ENCODE measurements around the gene GORASP1. TPM values are rescaled to one million over a fixed set of nuclear protein-coding genes. Genes with fewer than 3 reads are reported as not detected.

GORASP1 gene
- total RNA-seq, 5 donors from 2014 or later (not counting 1 experiment from before 2014, with no cell fraction given), result 26.7 to 55.5 (median 41.5) TPM

- H3K4me1 ChIP-seq (ENCODE audit: control insufficient read depth in 1 of 2, extremely low read depth in 1 of 2, insufficient read depth in 2 of 2, low read length in 2 of 2), result peaks cover 44 to 69% of the 10 kb centered on the region in 2 experiments
- no peaks in the 10 kb centered on the region for H3K9me3 ChIP-seq
- H3K9me3 Mint-ChIP-seq, result no peaks in the 10 kb centered on the region
- peaks cover 16 to 47% of the 10 kb centered on the region in 2 donors for H3K36me3 ChIP-seq (ENCODE audit: control insufficient read depth in 2 of 2, extremely low read depth in 1 of 2, insufficient read depth in 1 of 2, low read length in 1 of 2)
- ATAC-seq (replicated peaks in 1 of 4) (peak; percentile 21 to 69 (median 64)), DNase-seq (peak in 15 of 35 experiments; percentile 23 to 71 (median 39))
- peak overlapping the region; percentile 74 to 93 (median 89) for H3K4me3 Mint-ChIP-seq
- H3K27ac ChIP-seq (ENCODE audit: low read length), result peak overlapping the region; percentile 84
- CTCF ChIA-PET, result no interaction called here
- POLR2A ChIA-PET, result interaction anchor here (0.6 to 0.8 kb wide), 3 partner anchors 29 to 77 kb away, joined by 3 to 7 read pairs (median 6); no protein-coding TSS in a partner anchor
- peaks cover 37% of the 10 kb centered on the region for H3K36me3 Mint-ChIP-seq
- WGBS (ENCODE audit: insufficient coverage), result 20% methylated on average over 5 of the region's 15 CpGs
- H3K4me3 ChIP-seq (ENCODE audit: control insufficient read depth in 1 of 2, extremely low read depth in 1 of 2, low read length in 1 of 2), result peak overlapping the region; percentile 33 to 34
- H3K27ac Mint-ChIP-seq, result peak overlapping the region; percentile 96 to 97
- no peaks in the 10 kb centered on the region for H3K27me3 Mint-ChIP-seq
- H3K4me1 Mint-ChIP-seq, result peaks cover 63 to 74% (median 69%) of the 10 kb centered on the region in 3 donors
- H3K27me3 ChIP-seq (replicated peaks in 1 of 2; ENCODE audit: control insufficient read depth in 2 of 2, extremely low read depth in 1 of 2, insufficient read depth in 2 of 2, low read length in 1 of 2), result no peaks in the 10 kb centered on the region
Observed at GRCh38 chr3:39146611-39147591, 39.5 kb upstream of the GORASP1 start.

- 83% methylated on average over 9 of the region's 11 CpGs for WGBS (ENCODE audit: insufficient coverage)
- ATAC-seq (replicated peaks in 1 of 4) (no peak), DNase-seq (no peak)
- H3K9me3 ChIP-seq, result no peaks in the 10 kb centered on the region
- peaks cover 20 to 55% of the 10 kb centered on the region in 2 donors for H3K36me3 ChIP-seq (ENCODE audit: control insufficient read depth in 2 of 2, extremely low read depth in 1 of 2, insufficient read depth in 1 of 2, low read length in 1 of 2)
- H3K27ac Mint-ChIP-seq, result peak overlapping the region; percentile 96 to 97
- no peak overlapping the region for H3K4me3 ChIP-seq (ENCODE audit: control insufficient read depth in 1 of 2, extremely low read depth in 1 of 2, low read length in 1 of 2)
- H3K4me3 Mint-ChIP-seq, result peak overlapping the region in 2 of 3 donors; percentile 21 to 89
- POLR2A ChIA-PET, result interaction anchor here in 1 of 2 donors (0.6 kb wide), 1 partner anchor 66 kb away, joined by 4 read pairs; no protein-coding TSS in a partner anchor
- no peaks in the 10 kb centered on the region for H3K9me3 Mint-ChIP-seq
- H3K27ac ChIP-seq (ENCODE audit: low read length), result no peak overlapping the region
- CTCF ChIA-PET, result no interaction called here
- H3K27me3 ChIP-seq (replicated peaks in 1 of 2; ENCODE audit: control insufficient read depth in 2 of 2, extremely low read depth in 1 of 2, insufficient read depth in 2 of 2, low read length in 1 of 2), result no peaks in the 10 kb centered on the region
- no peaks in the 10 kb centered on the region for H3K27me3 Mint-ChIP-seq
- H3K4me1 Mint-ChIP-seq, result peaks cover 63 to 73% (median 65%) of the 10 kb centered on the region in 3 donors
- peaks cover 40% of the 10 kb centered on the region for H3K36me3 Mint-ChIP-seq
- peaks cover 36 to 63% of the 10 kb centered on the region in 2 experiments for H3K4me1 ChIP-seq (ENCODE audit: control insufficient read depth in 1 of 2, extremely low read depth in 1 of 2, insufficient read depth in 2 of 2, low read length in 2 of 2)
Observed at GRCh38 chr3:39146083-39146501, 38.7 kb upstream of the GORASP1 start.

- no peaks in the 10 kb centered on the region for H3K9me3 ChIP-seq
- H3K4me1 ChIP-seq (ENCODE audit: control insufficient read depth in 1 of 2, extremely low read depth in 1 of 2, insufficient read depth in 2 of 2, low read length in 2 of 2), result peaks cover 24 to 51% of the 10 kb centered on the region in 2 experiments
- Mint-ChIP-seq H3K4me1 (peaks cover 58 to 63% (median 60%) of the 10 kb centered on the region in 3 donors), H3K27me3 (no peaks in the 10 kb centered on the region), H3K9me3 (no peaks in the 10 kb centered on the region), H3K27ac (peak overlapping the region in 1 of 2 donors; percentile 52), H3K4me3 (no peak overlapping the region), H3K36me3 (peaks cover 46% of the 10 kb centered on the region)
- ChIA-PET CTCF (interaction anchor here in 1 of 2 donors (0.8 kb wide), 1 partner anchor 11 kb away, joined by 3 read pairs; no protein-coding TSS in a partner anchor), POLR2A (interaction anchor here in 1 of 2 donors (0.8 kb wide), 1 partner anchor 13 kb away, joined by 3 read pairs; no protein-coding TSS in a partner anchor)
- no peak overlapping the region for H3K27ac ChIP-seq (ENCODE audit: low read length)
- no peak overlapping the region for H3K4me3 ChIP-seq (ENCODE audit: control insufficient read depth in 1 of 2, extremely low read depth in 1 of 2, low read length in 1 of 2)
- no peaks in the 10 kb centered on the region for H3K27me3 ChIP-seq (replicated peaks in 1 of 2; ENCODE audit: control insufficient read depth in 2 of 2, extremely low read depth in 1 of 2, insufficient read depth in 2 of 2, low read length in 1 of 2)
- H3K36me3 ChIP-seq (ENCODE audit: control insufficient read depth in 2 of 2, extremely low read depth in 1 of 2, insufficient read depth in 1 of 2, low read length in 1 of 2), result peaks cover 22 to 66% of the 10 kb centered on the region in 2 donors
- ATAC-seq (replicated peaks in 1 of 4), result no peak
- DNase-seq, result no peak
- 96% methylated on average over 9 of the region's 23 CpGs for WGBS (ENCODE audit: insufficient coverage)
Observed at GRCh38 chr3:39144748-39145380, 37.4 kb upstream of the GORASP1 start.

- H3K27ac ChIP-seq (ENCODE audit: low read length), result no peak overlapping the region
- ChIA-PET CTCF (interaction anchor here in 1 of 2 donors (1.2 kb wide), 1 partner anchor 17 kb away, joined by 6 read pairs; no protein-coding TSS in a partner anchor), POLR2A (interaction anchor here in 1 of 2 donors (0.8 kb wide), 1 partner anchor 14 kb away, joined by 3 read pairs; no protein-coding TSS in a partner anchor)
- H3K4me3 ChIP-seq (ENCODE audit: control insufficient read depth in 1 of 2, extremely low read depth in 1 of 2, low read length in 1 of 2), result no peak overlapping the region
- no peaks in the 10 kb centered on the region for H3K27me3 ChIP-seq (replicated peaks in 1 of 2; ENCODE audit: control insufficient read depth in 2 of 2, extremely low read depth in 1 of 2, insufficient read depth in 2 of 2, low read length in 1 of 2)
- Mint-ChIP-seq H3K36me3 (peaks cover 46% of the 10 kb centered on the region), H3K4me3 (no peak overlapping the region), H3K4me1 (peaks cover 52 to 58% (median 53%) of the 10 kb centered on the region in 3 donors), H3K9me3 (no peaks in the 10 kb centered on the region), H3K27ac (peak overlapping the region in 1 of 2 donors; percentile 52), H3K27me3 (no peaks in the 10 kb centered on the region)
- 95% methylated on average over 18 of the region's 20 CpGs for WGBS (ENCODE audit: insufficient coverage)
- ATAC-seq (replicated peaks in 1 of 4) (no peak), DNase-seq (no peak)
- H3K4me1 ChIP-seq (ENCODE audit: control insufficient read depth in 1 of 2, extremely low read depth in 1 of 2, insufficient read depth in 2 of 2, low read length in 2 of 2), result peaks cover 17 to 44% of the 10 kb centered on the region in 2 experiments
- peaks cover 22 to 66% of the 10 kb centered on the region in 2 donors for H3K36me3 ChIP-seq (ENCODE audit: control insufficient read depth in 2 of 2, extremely low read depth in 1 of 2, insufficient read depth in 1 of 2, low read length in 1 of 2)
- no peaks in the 10 kb centered on the region for H3K9me3 ChIP-seq
Observed at GRCh38 chr3:39144095-39144747, 36.8 kb upstream of the GORASP1 start.

- H3K9me3 ChIP-seq, result no peaks in the 10 kb centered on the region
- H3K4me3 ChIP-seq (ENCODE audit: control insufficient read depth in 1 of 2, extremely low read depth in 1 of 2, low read length in 1 of 2), result no peak overlapping the region
- no peak for DNase-seq
- H3K27me3 Mint-ChIP-seq, result no peaks in the 10 kb centered on the region
- peaks cover 10 to 35% of the 10 kb centered on the region in 2 experiments for H3K4me1 ChIP-seq (ENCODE audit: control insufficient read depth in 1 of 2, extremely low read depth in 1 of 2, insufficient read depth in 2 of 2, low read length in 2 of 2)
- POLR2A ChIA-PET, result interaction anchor here in 1 of 2 donors (0.5 to 0.6 kb wide), 2 partner anchors 15 to 260 kb away, joined by 4 to 7 read pairs; no protein-coding TSS in a partner anchor
- peaks cover 25 to 66% of the 10 kb centered on the region in 2 donors for H3K36me3 ChIP-seq (ENCODE audit: control insufficient read depth in 2 of 2, extremely low read depth in 1 of 2, insufficient read depth in 1 of 2, low read length in 1 of 2)
- H3K4me1 Mint-ChIP-seq, result peaks cover 42 to 53% (median 44%) of the 10 kb centered on the region in 3 donors
- H3K27ac ChIP-seq (ENCODE audit: low read length), result no peak overlapping the region
- H3K27me3 ChIP-seq (replicated peaks in 1 of 2; ENCODE audit: control insufficient read depth in 2 of 2, extremely low read depth in 1 of 2, insufficient read depth in 2 of 2, low read length in 1 of 2), result no peaks in the 10 kb centered on the region
- ATAC-seq (replicated peaks in 1 of 4), result no peak
- H3K4me3 Mint-ChIP-seq, result no peak overlapping the region
- H3K36me3 Mint-ChIP-seq, result peaks cover 48% of the 10 kb centered on the region
- no peaks in the 10 kb centered on the region for H3K9me3 Mint-ChIP-seq
- peak overlapping the region in 1 of 2 donors; percentile 58 for H3K27ac Mint-ChIP-seq
- WGBS (ENCODE audit: insufficient coverage), result 93% methylated on average over 10 of the region's 14 CpGs
- CTCF ChIA-PET, result interaction anchor here (0.8 to 1.2 kb wide), 2 partner anchors 16 to 145 kb away, joined by 3 to 6 read pairs; no protein-coding TSS in a partner anchor
Observed at GRCh38 chr3:39143051-39143885, 35.8 kb upstream of the GORASP1 start.
